ENCODE results near the gene KBTBD13.
A peak's percentile ranks its signal among the peaks of the same experiment; 100 is the strongest.

Gene KBTBD13
- 0 to 0.07 (median 0) reads per million in 18 experiments for total RNA-seq

DNA sequence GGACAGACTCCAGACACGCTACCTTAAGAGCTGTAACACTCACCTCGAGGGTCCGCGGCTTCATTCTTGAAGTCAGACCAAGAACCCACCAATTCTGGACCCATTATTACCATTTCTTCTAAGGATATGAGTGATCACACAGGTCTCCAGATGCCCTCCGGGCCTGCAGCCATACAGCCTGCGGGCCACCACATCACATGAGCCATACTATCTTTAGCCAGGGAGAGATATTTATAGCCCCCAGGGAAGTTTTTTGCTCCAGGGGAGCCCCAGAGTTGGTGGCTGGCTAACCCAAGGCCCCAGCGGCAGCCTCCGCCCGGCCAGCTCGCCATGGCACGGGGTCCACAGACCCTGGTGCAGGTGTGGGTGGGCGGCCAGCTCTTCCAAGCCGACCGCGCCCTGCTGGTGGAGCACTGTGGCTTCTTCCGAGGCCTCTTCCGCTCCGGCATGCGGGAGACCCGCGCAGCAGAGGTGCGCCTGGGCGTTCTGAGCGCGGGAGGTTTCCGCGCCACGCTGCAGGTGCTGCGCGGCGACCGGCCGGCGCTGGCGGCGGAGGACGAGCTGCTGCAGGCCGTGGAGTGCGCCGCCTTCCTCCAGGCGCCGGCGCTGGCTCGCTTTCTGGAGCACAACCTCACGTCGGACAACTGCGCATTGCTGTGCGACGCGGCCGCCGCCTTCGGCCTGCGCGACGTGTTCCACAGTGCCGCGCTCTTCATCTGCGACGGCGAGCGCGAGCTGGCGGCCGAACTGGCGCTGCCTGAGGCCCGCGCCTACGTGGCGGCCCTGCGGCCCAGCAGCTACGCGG, at the start of gene KBTBD13:
TSS of gene KBTBD13 (plus strand) at position 261 of the 805 bp plus-strand sequence. CDS start at position 331, 70 bp downstream.
- DNase-seq = no peak

DNA sequence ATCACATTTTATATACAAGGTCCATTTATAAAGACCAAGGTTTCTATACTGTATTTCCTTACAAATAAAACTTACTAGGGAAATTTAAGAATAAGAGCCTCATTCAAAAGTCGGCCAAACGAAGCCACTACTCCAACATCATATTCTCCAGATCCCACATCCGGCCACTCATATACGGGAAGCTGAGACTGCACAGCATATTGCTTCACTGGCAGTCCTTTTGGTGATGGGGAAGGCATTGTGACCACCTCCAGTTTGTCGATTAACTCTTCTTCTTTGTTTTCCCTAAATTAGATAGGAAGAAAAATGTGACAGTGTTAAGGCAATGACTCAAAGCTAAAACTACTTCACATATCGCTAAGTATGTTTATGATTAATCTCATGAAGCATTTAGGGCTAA, 49.8 kb upstream of the KBTBD13 start:
- DNase-seq = no peak

DNA sequence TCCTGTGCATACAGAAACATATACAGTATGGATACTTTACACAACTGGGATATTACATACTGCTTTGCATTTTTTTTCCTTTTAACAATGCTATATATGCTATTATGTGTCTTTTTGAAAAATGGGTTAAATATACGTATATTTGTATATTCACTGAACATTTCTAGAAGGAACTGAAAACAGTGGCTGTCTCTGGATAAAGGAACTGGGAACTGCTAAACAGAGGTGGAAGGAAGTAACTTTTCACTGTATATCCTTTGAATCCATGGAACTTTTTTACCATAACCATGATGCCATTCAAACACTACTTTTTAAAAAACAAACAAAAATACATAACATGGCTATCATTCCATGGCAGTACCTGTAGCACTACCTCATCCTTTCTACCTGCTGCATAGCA, 49.0 kb upstream of the KBTBD13 start:
- DNase-seq = peak; percentile 11 to 16

DNA sequence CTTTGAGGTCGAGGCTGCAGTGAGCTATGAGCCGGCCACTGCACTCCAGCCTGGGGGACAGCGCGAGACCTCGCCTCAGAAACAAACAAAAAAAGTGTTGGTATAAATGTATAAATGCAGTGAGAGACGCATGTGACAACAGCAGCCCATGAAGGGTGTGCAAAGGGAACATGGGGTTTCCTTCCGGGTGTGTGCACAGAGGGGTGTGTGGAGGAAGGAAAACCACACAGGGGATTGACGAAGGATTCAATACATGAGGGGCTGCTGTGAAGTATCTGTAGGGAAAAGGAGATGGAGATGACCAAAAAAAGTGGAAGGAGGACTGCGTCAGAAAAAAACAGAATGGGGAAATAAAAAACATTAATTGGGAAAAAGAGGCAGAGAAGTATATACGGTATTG, 48.2 kb upstream of the KBTBD13 start:
- DNase-seq = peak in 1 of 2 donors; percentile 6

DNA sequence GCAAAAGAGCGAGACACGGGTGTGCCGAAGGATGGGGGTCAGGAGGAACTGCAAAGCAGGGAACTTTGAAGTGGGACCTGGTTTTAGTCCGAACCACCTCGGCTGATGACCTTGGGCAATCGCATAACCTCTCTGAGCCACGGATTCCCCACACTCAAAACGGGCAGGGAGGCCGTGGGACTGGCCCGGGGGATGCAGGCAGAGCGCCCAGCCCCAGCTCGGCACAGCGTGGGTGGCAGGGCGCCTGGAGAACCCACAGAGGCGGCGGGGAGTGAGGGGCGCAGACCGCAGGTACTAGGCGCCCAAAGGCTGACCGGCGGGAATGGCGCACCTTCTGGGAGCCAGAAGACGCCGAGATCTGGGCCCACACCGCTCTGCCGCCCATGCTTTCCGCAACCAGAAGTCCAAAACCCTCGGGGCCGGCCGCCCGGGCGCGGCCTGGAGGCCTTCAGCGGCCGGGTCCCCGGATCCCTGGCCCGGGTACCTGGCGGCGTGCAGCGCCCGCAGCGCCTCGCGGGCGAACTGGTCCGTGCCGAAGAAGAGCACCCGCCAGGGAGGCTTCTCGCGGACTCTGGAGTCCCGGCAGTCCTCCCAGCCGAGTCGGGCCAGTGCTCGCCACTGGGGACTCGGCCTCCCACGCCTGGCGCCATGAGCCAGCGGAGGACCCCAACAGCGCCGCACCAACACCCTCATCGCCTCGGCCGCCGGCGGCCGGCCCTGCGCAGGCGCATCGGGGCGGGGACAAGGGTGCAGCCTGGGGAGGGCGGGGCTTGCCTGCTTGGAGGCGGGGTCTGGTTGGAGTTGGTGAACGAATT, 47.4 kb upstream of the KBTBD13 start, which contains the start of gene MTFMT:
TSS of gene MTFMT (minus strand) at position 719 of the 815 bp plus-strand sequence. CDS start at position 693, 26 bp downstream.
- DNase-seq = peak; percentile 82 to 85

DNA sequence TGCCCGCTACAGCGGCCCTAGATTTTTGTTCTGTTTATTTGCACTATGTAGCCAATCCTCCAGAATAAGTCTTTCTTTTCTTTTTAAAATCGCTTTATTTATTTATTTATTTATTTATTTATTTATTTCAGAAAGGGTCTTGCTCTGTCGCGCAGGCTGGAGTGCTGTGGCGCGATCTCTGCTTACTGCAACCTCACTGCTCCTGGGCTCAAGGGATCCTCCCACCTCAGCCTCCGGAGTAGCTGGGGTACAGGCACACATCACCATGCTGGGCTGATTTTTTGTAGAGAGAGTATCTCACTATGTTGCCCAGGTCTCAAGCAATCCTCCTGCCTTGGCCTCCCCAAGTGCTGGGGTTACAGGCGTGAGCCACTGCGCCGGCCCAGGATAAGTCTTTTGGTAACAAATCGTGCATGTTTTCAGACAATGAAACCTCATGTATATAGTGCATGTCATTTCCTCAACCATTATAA, 46.8 kb upstream of the KBTBD13 start:
- no peak for DNase-seq

DNA sequence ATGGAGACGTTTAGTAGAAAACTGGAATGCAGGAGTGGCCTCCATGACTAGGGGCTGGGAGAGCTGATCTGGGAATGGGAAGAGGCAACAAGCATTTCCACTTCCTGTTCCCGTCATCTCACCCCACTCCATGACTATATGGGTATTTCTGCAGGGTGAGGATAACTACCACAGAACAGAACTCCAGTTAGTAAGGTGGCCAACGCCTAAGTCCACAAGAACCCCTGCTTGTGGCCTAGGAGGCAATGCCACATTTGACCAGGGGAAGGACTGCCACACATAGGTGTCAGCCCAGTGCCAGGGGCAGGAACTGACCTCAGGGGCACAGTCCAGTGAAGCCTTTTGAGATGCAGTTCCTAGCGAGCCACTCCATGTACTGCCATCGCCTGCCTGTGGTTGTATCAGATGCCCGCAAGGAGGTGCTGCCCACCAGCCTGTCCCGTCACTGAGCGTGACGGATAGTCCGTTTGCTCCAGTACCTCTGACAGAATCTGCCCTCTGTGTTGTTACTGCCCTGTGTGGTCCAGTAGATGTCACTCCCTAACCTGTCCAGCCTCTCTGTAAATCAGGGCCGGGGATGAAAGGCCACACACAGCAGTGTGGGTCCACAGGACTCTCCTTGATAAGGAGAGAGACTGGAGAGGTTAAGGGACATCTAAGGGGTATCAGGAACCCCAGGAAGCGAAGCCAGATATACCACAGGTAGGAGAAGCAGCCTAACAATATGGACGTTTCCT, 43.6 kb upstream of the KBTBD13 start:
- peak; percentile 63 to 76 for DNase-seq

DNA sequence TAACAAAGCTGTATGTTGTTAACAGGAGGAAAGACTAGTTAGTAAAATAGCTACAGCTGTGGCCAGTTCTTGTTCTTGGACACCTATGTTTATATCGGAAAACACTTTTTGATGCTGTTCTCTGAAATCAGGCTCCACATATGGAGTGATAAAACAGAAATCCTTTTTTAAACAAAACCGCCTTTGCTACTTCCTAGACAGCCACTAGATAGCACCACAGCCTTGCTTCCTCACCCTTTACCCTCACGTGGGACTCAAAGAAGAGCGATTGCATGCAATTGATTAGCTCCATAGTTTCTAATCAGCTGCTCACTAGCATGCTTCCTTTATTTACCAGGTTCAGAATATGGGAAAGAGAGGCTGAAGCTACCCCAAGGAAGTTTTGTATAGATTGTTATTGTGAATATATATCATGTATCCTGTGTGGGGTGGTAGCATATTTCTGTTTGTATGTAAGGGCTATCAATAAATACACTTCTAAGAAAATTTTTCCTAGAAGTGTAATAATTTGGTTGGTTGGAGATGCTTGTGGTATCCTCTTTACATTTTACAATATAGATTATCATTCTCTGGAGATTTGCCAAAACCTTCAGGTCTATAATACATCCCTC, 42.8 kb upstream of the KBTBD13 start:
- peak; percentile 54 to 67 for DNase-seq

DNA sequence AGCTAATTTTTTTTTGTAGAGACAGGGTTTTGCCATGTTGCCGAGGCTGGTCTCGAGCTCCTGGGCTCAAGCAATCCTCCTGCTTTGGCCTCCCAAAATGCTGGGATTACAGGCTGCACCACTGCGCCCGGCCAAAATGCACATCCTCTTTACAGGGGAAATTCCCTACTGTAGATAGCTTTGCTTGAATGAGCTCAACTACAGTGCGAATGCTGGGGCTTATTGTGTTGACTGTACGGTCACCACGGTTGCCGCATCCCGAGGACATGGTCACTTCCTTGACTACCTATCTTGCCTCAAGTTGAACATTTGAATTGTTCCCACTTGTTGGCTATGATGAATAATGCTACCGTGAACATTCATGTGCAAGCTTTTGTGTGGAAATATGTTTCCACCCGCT, 41.8 kb upstream of the KBTBD13 start:
- no peak for DNase-seq

DNA sequence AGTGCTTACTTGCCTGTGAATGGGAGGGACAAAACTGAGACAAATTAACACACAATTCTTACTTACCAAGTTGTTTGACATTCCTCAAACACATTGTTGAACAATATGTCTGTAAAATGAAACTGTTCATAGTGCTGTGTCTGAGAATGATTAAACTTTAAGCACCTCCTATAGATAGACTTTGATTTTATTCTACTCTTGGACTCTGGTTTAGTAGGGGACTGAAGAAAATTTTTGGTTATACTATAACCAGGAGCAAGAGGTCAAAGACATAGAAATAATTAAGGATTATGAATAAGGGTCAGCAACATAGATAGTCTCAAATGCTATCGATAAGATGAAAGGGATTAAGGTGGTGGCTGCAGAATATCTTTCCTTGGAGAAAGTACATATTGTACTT, 39.2 kb upstream of the KBTBD13 start:
- no peak for DNase-seq

DNA sequence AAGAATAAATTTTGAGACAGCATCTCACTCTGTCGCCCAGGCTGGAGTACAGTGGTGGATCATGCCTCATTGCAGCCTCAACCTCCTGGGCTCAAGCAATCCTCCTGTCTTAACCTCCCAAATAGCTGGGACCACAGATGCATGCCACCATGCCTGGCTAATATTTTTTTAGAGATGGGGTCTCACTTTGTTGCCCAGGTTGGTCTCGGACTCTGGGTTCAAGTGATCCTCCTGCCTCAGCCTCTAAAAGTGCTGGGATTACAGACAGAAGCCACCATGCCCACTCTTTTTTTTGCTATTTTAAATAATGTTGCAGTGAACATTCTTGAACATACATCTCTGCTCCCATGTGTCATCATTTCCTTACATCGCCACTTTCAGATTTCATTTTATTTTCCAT, 38.1 kb upstream of the KBTBD13 start:
- no peak for DNase-seq

DNA sequence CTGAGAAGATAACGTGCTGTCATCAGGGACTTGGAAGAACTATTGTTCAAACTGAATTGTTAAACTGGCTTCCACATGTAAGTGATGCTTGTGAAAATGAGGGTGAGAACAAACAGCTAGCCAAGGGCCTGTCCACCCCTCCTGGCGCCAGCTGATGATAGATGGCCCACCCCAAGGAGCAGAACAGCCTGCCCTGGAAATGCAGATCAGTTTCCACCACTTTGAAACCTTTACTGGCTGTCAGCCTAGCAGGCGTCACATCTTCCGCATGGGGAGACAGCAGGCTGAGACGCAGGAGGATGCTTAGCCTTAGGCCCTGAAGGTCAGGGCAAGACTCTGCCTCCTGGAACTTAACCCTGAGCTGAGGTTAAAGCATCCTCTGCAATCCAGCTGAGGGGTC, 37.7 kb upstream of the KBTBD13 start:
- no peak for DNase-seq

DNA sequence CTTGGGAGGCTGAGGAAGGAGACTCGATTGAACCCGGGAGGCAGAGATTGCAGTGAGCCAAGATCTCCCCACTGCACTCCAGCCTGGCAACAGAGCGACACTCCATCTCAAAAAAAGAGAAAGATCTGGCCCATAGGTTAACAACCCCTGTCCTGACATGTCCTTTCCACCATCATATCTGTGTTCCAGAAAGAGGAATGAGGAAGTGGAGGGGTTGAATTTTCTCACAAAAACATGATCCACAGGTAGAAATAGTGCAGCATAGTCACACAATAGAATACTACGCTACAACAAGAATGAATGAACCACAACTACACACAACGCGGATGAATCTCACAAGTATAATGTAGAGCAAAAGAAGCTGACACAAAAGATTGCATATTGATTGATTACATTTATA, 36.1 kb upstream of the KBTBD13 start:
- DNase-seq = no peak

DNA sequence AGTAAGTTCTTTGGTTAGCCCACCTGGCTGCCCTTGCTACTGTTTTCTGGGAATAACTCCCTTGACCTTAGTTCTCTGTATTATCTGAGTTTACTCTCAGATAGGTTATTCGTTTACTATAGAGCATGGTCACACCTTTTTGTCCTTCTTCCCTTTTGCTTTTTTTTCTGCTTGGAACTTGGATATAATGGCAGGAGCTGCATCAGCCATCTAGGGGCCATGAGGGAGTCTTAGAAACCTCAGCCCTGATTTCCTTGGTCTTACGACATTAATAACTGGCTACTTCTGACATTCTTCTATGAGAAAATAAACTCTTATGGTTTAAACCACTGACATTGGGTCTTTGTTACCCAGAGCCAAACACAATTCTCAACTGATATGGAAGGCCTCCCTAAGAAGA, 34.8 kb upstream of the KBTBD13 start:
- DNase-seq = no peak

DNA sequence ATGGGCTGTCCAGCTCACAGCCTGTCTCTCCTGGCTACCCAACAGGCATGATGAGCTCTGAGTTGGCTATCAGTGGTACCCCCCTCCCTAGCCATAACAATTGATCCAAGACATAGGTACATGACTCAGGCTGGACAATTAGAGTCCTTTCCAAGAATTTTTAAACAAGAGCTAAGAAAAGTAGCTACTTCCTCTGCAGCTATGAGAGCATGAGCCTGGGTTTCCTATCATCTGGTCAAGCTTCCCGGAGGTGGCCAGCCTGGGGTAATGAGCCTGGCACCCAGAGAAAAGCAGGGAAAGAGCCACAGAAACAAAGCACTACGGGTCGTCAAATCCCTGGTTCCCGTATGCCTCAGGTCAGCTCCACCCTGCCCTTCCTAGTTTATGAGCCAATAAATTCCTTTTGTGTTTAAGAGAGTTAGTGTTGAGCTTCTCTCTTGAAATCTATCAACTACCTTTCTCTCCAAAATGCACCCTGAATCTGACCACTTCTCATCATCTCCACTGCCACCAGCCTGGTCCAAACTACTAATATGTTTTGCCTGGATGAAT, 33.7 kb upstream of the KBTBD13 start:
- DNase-seq = no peak

DNA sequence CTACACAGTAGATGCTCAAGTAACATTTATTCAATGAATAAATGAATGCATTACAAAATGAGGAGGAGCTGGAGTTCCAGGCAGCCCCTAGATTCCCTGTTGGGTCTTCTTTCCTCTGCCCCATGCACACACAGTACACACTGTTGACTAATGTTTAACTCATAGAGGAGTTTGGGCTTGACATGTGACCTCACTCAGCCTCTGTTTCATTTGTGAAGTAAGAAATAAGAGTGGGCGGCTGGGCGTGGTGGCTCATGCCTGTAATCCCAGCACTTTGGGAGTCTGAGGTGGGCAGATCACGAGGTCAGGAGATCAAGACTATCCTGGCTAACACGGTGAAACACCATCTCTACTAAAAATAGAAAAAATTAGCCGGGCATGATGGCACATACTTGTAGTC, 32.3 kb upstream of the KBTBD13 start:
- DNase-seq = peak; percentile 75 to 85

DNA sequence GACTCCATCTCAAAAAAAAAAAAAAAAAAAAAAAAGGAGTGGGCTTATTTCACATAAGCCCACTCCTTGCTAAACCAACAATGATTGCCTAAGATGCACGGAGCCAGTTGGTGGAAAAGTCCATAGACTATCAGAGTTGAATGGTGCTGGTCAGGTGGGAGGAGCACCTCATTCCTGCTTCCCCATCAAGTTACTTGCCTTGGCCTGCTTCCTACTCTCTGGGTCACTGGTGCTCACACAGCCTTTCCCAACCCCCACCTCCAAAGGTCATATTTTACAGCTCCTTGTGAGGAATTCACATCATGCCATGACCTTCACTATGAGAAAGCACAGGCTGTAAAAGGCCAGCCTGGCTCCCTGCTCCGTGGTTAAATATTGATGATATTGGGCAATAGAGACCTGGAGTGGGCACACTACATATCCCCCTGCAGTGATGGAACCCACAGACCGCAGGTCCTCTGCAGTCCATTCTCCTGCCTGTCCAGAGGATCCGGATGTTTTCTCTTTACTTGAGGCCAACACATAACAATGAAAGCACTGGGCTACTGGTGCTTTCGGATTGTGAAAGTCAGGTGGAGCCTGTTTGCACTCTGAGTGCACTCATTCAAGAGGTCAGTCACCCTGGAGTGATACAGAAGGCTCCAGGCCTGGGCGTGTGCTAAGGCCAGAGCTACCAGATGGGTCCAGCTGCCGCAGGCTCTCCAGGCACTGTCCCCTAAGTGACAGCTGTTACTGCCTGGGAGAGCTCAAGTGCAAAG, 31.6 kb upstream of the KBTBD13 start, which contains the start of gene SLC51B:
TSS of gene SLC51B (plus strand) at position 664 of the 758 bp plus-strand sequence. CDS start 4,618 bp downstream, outside the sequence.
- peak; percentile 30 to 64 for DNase-seq

DNA sequence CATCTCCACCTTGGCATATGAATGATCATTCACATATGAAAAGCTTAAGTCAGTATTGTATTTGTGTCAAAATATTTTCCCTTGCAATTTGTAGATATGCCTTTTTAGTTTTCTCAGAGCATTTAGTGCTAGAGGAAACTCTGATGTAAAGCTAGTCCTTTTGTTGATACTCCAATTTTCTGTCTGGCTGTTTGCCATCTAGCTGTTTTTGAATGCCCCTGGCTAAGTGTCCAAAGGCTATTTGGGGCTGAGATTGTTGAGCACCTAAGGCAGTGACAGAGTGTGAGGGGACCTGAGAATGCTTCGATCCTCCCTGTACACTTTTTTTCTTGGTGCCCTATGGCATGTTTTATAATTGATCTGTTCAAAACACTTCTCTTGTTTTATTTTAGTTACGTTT, 28.3 kb upstream of the KBTBD13 start:
- no peak for DNase-seq

DNA sequence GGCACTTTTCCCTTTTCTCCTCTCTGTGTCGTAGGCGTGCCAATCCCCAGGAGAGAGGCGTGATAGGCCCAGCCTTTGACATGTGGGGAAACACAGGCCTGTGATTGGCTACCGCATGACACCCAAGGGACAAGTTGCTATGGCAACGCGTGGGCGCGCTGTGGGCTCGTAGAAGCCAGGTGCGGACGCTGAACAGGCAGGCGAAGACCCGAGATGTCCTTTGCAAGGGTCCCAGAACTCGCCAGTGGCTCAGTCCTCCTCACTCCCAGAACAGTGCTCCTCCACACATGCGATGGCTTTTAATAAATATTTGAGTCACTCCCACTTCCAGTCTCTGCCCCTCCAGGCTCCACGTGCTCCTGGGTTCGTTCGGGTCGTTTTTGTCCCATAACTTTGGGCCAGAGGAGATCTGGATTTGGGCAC, 27.1 kb upstream of the KBTBD13 start:
- DNase-seq = peak; percentile 92

DNA sequence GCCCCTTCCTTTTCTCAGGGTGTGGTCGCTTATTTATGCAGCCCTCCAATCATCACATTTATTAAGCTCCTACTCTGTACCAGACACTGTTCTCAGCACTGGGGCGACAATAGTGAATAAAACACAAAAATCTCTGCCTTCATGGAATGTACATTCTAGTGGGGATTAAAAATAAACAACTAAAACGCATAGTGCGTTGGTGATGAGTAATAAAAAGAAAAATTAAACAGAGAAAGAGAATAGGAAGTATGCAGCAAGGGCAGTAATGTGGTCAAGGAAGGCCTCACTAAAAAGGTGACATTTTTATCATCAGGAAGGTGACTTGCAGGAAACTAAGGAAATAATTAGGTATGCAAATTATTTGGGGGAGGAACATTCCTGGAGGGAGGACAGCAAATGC, 26.3 kb upstream of the KBTBD13 start:
- DNase-seq = no peak

DNA sequence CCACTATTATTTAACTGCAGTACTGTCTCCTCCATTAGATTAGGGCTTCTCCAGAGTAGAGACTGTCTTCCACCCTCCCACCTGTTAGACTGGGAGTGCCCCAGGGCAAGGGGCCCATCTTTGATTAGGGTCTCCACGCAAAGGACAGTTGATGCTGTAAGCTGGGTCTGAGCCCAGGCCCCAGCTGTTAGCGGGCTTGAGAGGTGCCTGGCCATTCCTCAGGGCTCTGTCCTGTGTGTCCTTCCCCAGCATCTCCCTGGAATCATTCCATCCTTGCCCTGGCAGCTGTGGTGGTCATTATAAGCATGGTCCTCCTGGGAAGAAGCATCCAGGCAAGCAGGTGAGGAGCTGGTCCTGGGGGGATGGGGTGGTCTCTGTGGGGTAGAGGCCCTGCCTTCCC, 25.3 kb upstream of the KBTBD13 start:
- DNase-seq = no peak

Data from inflammatory macrophage (primary cell).